ENCODE results near the gene HAPSTR1.

- no peak for TF ChIP-seq CTCF (optimal IDR thresholded peaks at IDR 0.05 in 1 of 3, IDR thresholded peaks at IDR 0.05 in 1 of 3, conservative IDR thresholded peaks at IDR 0.05 in 1 of 3; ENCODE audit: extremely low read depth in 1 of 3, insufficient read depth in 2 of 3, low read length in 3 of 3)
- no peak for TF ChIP-seq EZH2 (IDR thresholded peaks at IDR 0.05; ENCODE audit: low read length)
Measured at GRCh38 chr16:9098377-9099090, 7.1 kb downstream of the HAPSTR1 start.
